ENCODE results near the gene GREB1. TPM values are rescaled to one million over a fixed set of nuclear protein-coding genes. Genes with fewer than 3 reads are reported as not detected.
"Not testable (repeated sequence)": the region's sequence is repeated elsewhere in the genome, so short reads cannot be mapped to it uniquely, and the experiment has no call there.

GREB1 gene
- total and polyA plus RNA-seq, 3 experiments from 2014 or later: 0.16 to 0.94 (median 0.55) TPM

DNA sequence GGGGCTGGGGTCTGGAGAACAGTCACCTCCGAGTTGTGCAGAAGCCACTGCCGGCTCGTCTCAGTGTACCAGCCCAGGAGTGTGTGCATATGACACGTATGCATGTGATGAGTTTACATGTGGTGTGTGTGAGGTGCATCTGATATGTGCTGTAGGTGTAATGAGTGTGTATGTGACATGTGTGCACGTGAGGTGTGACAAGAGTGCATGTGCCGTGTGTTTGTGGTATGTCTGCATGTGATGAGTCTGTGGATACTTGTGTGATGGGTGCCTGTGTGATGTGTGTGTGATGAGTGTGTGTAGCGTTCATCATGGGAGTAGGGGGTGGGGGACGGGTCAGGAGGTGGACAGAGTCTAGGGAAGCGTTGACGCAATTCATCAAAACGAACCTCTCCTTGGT lies 123.3 kb downstream of the GREB1 start:
- Histone ChIP-seq H3K4me1 (ENCODE audit: insufficient read depth, low read length) (no peaks in the 10 kb centered on the region), H3K9me3 (ENCODE audit: low read length) (no peaks in the 10 kb centered on the region), H3K36me3 (ENCODE audit: insufficient read depth, low read length) (no peaks in the 10 kb centered on the region), H3K27me3 (ENCODE audit: insufficient read depth, low read length, poor library complexity, severe bottlenecking) (no peaks in the 10 kb centered on the region), H3K4me3 (ENCODE audit: low read length) (no peak overlapping the region), H3K27ac (ENCODE audit: low read depth, low read length) (no peak overlapping the region)
- Mint-ChIP-seq H3K36me3 (no peaks in the 10 kb centered on the region), H3K4me1 (no peaks in the 10 kb centered on the region), H3K27ac (no peak overlapping the region), H3K27me3 (peaks cover 17 to 46% of the 10 kb centered on the region in 2 donors), H3K9me3 (peaks cover 0 to 4% (median 0%) of the 10 kb centered on the region in 5 donors), H3K4me3 (no peak overlapping the region)
- CTCF ChIA-PET: no interaction called here
- POLR2A ChIA-PET: no interaction called here
- no peak for DNase-seq

DNA sequence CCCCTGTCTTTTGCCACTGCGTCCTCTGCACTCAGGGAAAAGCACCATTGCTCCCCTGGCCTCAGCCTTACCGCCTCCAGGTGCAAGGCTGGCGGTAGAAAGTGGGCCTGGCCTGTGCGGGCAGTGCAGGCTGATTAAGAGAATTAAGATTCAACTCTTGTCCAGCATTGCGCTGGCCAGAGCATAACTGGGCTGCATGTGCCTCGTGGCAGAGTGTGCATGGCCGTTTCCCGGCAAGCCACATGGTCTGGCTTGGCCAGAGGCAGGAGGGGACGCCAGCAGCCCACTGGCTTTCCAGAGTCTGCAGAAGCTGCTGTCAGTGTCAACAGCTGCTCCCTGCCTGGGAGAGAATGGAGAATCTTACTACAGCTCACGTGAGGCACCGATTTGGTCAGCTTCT lies 123.8 kb downstream of the GREB1 start:
- H3K4me1 Mint-ChIP-seq: no peaks in the 10 kb centered on the region
- DNase-seq: no peak
- no peak overlapping the region for H3K27ac Mint-ChIP-seq
- ChIA-PET CTCF (no interaction called here), POLR2A (no interaction called here)
- Histone ChIP-seq H3K27me3 (ENCODE audit: insufficient read depth, low read length, poor library complexity, severe bottlenecking) (no peaks in the 10 kb centered on the region), H3K36me3 (ENCODE audit: insufficient read depth, low read length) (no peaks in the 10 kb centered on the region), H3K27ac (ENCODE audit: low read depth, low read length) (no peak overlapping the region), H3K9me3 (ENCODE audit: low read length) (no peaks in the 10 kb centered on the region), H3K4me3 (ENCODE audit: low read length) (no peak overlapping the region), H3K4me1 (ENCODE audit: insufficient read depth, low read length) (no peaks in the 10 kb centered on the region)
- peaks cover 20 to 51% of the 10 kb centered on the region in 2 donors for H3K27me3 Mint-ChIP-seq
- H3K36me3 Mint-ChIP-seq: no peaks in the 10 kb centered on the region
- H3K4me3 Mint-ChIP-seq: no peak overlapping the region
- H3K9me3 Mint-ChIP-seq: peaks cover 0 to 6% (median under 1%) of the 10 kb centered on the region in 5 donors

DNA sequence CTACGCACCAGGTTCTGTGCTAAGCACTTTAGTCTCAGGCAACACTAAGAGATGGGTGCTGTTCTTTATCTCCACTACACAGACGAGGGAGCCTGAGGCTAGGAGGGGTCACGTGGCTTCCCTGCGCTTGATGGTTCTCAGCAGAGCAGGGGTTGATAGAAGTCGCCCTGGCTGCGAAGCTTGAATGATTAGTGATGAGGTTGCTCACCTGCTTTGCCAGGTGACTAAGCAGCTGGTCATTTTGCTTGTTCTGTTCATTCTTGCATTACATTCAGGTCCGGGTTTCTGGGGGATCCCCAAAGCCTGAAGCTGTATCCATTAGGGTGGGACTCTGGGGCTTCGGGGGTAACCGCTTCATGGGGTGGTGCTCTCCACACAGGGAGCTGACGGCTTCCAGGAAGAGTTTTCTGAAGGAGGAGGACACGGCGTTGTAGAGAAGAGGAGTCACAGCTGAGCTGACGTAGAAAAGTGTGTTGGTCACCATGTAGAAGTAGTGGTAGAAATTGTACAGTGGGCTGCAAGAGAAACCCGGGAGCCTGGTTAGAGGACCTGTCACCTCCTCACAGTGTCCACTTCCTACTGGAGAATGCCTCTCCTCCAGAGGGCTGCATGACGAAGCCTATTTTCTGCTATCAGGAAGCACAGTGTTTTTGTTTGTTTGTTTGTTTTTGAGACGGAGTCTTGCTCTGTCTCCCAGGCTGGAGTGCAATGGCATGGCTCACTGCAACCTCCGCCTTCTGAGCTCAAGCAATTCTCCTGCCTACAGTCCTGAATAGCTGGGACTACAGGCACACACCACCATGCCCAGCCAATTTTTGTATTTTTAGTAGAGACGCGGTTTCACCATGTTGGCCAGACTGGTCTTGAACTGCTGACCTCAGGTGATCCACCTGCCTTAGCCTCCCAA lies 124.6 kb downstream of the GREB1 start:
- H3K9me3 ChIP-seq (ENCODE audit: low read length): no peaks in the 10 kb centered on the region
- H3K4me3 Mint-ChIP-seq: no peak overlapping the region
- H3K4me1 Mint-ChIP-seq: no peaks in the 10 kb centered on the region
- H3K27me3 ChIP-seq (ENCODE audit: insufficient read depth, low read length, poor library complexity, severe bottlenecking): no peaks in the 10 kb centered on the region
- ChIA-PET POLR2A (no interaction called here), CTCF (no interaction called here)
- no peak overlapping the region for H3K27ac Mint-ChIP-seq
- DNase-seq: no peak
- no peak overlapping the region for H3K4me3 ChIP-seq (ENCODE audit: low read length)
- no peaks in the 10 kb centered on the region for H3K4me1 ChIP-seq (ENCODE audit: insufficient read depth, low read length)
- peaks cover 0 to 9% (median 3%) of the 10 kb centered on the region in 5 donors for H3K9me3 Mint-ChIP-seq
- H3K27ac ChIP-seq (ENCODE audit: low read depth, low read length): no peak overlapping the region
- H3K27me3 Mint-ChIP-seq: peaks cover 20 to 53% of the 10 kb centered on the region in 2 donors
- no peaks in the 10 kb centered on the region for H3K36me3 ChIP-seq (ENCODE audit: insufficient read depth, low read length)
- H3K36me3 Mint-ChIP-seq: no peaks in the 10 kb centered on the region

DNA sequence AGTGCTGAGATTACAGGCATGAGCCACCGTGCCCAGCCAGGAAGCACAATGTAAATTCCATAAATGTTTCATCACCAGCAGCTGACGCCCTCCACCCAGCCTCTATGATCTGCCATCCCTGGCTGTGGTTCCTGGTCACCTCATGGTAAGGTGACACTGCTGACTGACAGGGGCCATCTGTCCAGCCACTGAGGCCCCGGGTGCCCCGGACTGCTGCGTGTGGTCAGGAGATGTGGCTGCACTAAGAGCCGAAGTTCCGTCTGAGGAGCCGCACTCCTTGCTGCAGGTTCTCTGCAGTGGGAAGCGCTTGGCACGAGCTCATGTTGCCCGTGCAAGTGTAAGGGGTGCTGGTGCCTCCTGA lies 125.2 kb downstream of the GREB1 start:
- no peak overlapping the region for H3K4me3 ChIP-seq (ENCODE audit: low read length)

DNA sequence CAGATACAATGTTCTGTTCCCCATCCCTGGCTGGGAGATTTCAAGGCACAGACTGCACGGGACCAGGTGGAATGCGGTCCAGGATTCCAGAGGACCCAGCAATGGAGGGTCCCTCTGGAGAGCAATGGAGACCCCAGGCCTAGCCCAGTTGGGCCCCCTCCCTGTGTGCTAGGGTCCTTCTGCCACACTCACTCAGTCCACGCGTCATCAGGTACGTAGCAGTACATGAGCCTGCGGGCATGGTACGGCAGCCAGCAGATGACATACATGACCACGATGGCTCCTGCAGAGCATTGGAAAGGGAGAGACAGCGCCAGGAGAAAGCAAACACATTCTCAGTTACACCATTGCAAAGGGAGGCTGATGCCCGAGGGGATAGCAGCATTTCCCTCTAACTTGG lies 126.0 kb downstream of the GREB1 start:
- DNase-seq: no peak
- H3K4me1 Mint-ChIP-seq: no peaks in the 10 kb centered on the region
- H3K4me3 ChIP-seq (ENCODE audit: low read length): no peak overlapping the region
- H3K27ac Mint-ChIP-seq: no peak overlapping the region
- no peaks in the 10 kb centered on the region for H3K36me3 ChIP-seq (ENCODE audit: insufficient read depth, low read length)
- ChIA-PET CTCF (no interaction called here), POLR2A (no interaction called here)
- peaks cover 0 to 9% (median 3%) of the 10 kb centered on the region in 5 donors for H3K9me3 Mint-ChIP-seq
- no peaks in the 10 kb centered on the region for H3K4me1 ChIP-seq (ENCODE audit: insufficient read depth, low read length)
- H3K4me3 Mint-ChIP-seq: no peak overlapping the region
- no peaks in the 10 kb centered on the region for H3K9me3 ChIP-seq (ENCODE audit: low read length)
- no peak overlapping the region for H3K27ac ChIP-seq (ENCODE audit: low read depth, low read length)
- no peaks in the 10 kb centered on the region for H3K27me3 ChIP-seq (ENCODE audit: insufficient read depth, low read length, poor library complexity, severe bottlenecking)
- peaks cover 22 to 50% of the 10 kb centered on the region in 2 donors for H3K27me3 Mint-ChIP-seq
- no peaks in the 10 kb centered on the region for H3K36me3 Mint-ChIP-seq

More for the DNA sequence above, 125.2 kb downstream of the GREB1 start:
- CTCF ChIA-PET: no interaction called here
- no peaks in the 10 kb centered on the region for H3K4me1 Mint-ChIP-seq
- Histone ChIP-seq H3K27ac (ENCODE audit: low read depth, low read length) (no peak overlapping the region), H3K4me1 (ENCODE audit: insufficient read depth, low read length) (no peaks in the 10 kb centered on the region), H3K36me3 (ENCODE audit: insufficient read depth, low read length) (no peaks in the 10 kb centered on the region), H3K9me3 (ENCODE audit: low read length) (no peaks in the 10 kb centered on the region), H3K27me3 (ENCODE audit: insufficient read depth, low read length, poor library complexity, severe bottlenecking) (no peaks in the 10 kb centered on the region)
- POLR2A ChIA-PET: no interaction called here
- H3K36me3 Mint-ChIP-seq: no peaks in the 10 kb centered on the region
- H3K27me3 Mint-ChIP-seq: peaks cover 22 to 53% of the 10 kb centered on the region in 2 donors
- peaks cover 0 to 9% (median 3%) of the 10 kb centered on the region in 5 donors for H3K9me3 Mint-ChIP-seq
- DNase-seq: no peak
- H3K27ac Mint-ChIP-seq: no peak overlapping the region
- H3K4me3 Mint-ChIP-seq: no peak overlapping the region

DNA sequence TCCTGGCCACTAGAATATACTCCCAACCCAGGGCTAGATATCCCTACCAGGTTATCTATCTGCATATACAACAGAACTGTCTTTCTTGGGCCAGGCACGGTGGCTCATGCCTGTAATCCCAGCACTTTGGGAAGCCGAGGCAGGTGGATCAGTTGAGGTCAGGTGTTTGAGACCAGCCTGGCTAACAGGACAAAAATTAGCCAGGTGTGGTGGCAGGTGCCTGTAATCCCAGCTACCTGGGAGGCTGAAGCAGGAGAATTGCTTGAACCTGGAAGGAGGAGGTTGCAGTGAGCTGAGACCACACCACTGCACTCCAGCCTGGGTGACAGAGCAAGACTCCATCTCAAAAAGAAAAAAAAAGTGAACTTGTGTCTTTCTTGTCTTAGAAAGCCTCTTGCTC lies 126.6 kb downstream of the GREB1 start:
- CTCF ChIA-PET; H3K27ac ChIP-seq (ENCODE audit: low read depth, low read length); DNase-seq; H3K4me3 Mint-ChIP-seq; H3K27me3 ChIP-seq (ENCODE audit: insufficient read depth, low read length, poor library complexity, severe bottlenecking); H3K27ac Mint-ChIP-seq; H3K36me3 Mint-ChIP-seq; H3K36me3 ChIP-seq (ENCODE audit: insufficient read depth, low read length); H3K4me1 ChIP-seq (ENCODE audit: insufficient read depth, low read length); H3K9me3 ChIP-seq (ENCODE audit: low read length); H3K4me1 Mint-ChIP-seq; POLR2A ChIA-PET; H3K4me3 ChIP-seq (ENCODE audit: low read length); H3K9me3 Mint-ChIP-seq: not testable (repeated sequence)
- H3K27me3 Mint-ChIP-seq: peaks cover 22 to 49% of the 10 kb centered on the region in 2 donors

DNA sequence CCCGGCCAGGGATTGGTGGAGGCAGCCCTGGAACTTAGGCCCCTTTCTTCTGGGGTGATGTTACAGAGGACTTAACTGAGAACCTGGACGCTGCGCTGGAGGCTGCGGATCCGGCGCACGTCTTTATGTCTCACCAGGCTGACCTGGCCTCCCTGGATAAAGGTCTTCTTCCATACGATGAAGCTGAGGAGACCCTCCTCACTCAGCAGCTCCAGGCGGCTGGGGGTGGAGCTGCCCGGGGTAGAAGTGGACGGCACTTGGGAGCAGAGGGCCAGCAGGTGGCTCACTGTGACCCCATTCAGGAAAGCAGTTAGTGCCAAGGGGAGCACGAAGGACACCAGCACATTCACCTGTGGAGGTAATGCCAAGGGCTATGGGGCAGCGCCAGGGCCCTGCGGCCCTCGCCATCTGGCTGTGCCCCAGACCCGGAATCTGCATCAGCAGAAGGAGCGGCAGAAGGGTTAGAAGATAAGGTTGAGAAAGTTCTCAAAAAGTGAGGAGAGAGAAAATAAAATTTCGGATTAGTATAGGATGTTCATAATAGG lies 128.1 kb downstream of the GREB1 start:
- no peaks in the 10 kb centered on the region for H3K36me3 Mint-ChIP-seq
- Histone ChIP-seq H3K27ac (ENCODE audit: low read depth, low read length) (no peak overlapping the region), H3K9me3 (ENCODE audit: low read length) (no peaks in the 10 kb centered on the region), H3K4me1 (ENCODE audit: insufficient read depth, low read length) (no peaks in the 10 kb centered on the region), H3K27me3 (ENCODE audit: insufficient read depth, low read length, poor library complexity, severe bottlenecking) (no peaks in the 10 kb centered on the region), H3K36me3 (ENCODE audit: insufficient read depth, low read length) (no peaks in the 10 kb centered on the region), H3K4me3 (ENCODE audit: low read length) (no peak overlapping the region)
- H3K9me3 Mint-ChIP-seq: peaks cover 0 to 9% (median 3%) of the 10 kb centered on the region in 5 donors
- H3K4me3 Mint-ChIP-seq: no peak overlapping the region
- CTCF ChIA-PET: no interaction called here
- no peak for DNase-seq
- POLR2A ChIA-PET: no interaction called here
- H3K4me1 Mint-ChIP-seq: peaks cover 0 to 1% (median 0%) of the 10 kb centered on the region in 3 donors
- H3K27me3 Mint-ChIP-seq: peaks cover 20 to 47% of the 10 kb centered on the region in 2 donors
- no peak overlapping the region for H3K27ac Mint-ChIP-seq

DNA sequence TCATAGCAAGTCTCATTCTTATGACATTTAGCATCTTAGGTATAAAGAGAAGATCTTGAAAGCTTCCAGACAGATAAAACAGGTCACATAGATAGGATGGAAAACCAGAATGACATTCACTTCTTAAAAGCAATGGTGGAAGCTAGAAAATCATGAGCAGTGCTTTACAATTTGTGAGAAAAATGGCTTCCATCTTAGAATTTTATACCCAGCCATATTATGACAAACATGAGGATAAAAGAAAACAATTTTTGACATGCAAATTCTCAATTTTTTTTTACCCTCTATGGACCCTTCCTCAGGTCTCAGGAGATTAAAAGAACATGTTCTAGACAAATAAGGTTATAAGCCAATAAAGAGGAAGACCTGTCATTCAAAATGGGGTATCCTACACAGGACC lies 129.0 kb downstream of the GREB1 start:
- Mint-ChIP-seq H3K27ac (no peak overlapping the region), H3K9me3 (peaks cover 0 to 9% (median 3%) of the 10 kb centered on the region in 5 donors), H3K36me3 (no peaks in the 10 kb centered on the region), H3K4me3 (no peak overlapping the region), H3K4me1 (peaks cover 0 to 1% (median 0%) of the 10 kb centered on the region in 3 donors), H3K27me3 (peaks cover 20 to 47% of the 10 kb centered on the region in 2 donors)
- Histone ChIP-seq H3K27ac (ENCODE audit: low read depth, low read length) (no peak overlapping the region), H3K27me3 (ENCODE audit: insufficient read depth, low read length, poor library complexity, severe bottlenecking) (no peaks in the 10 kb centered on the region), H3K9me3 (ENCODE audit: low read length) (no peaks in the 10 kb centered on the region), H3K36me3 (ENCODE audit: insufficient read depth, low read length) (no peaks in the 10 kb centered on the region), H3K4me1 (ENCODE audit: insufficient read depth, low read length) (no peaks in the 10 kb centered on the region), H3K4me3 (ENCODE audit: low read length) (no peak overlapping the region)
- ChIA-PET CTCF (no interaction called here), POLR2A (interaction anchor here (0.6 kb wide), 1 partner anchor 12 kb away, joined by 4 read pairs; no protein-coding TSS in a partner anchor)
- no peak for DNase-seq
